PC-3 (cell line): Measurements from ENCODE around the gene MALAT1. TPM values are rescaled to one million over a fixed set of nuclear protein-coding genes. Genes with fewer than 3 reads are reported as not detected.

ENCODE experiments used
- ATAC-seq: fragments of 200-7000 bp; cut with Tn5 transposase; 2 replicates; pipeline ENCODE4 v1.9.1; 2020; ENCODE audit warnings: mild to moderate bottlenecking, moderate library complexity
- BruUV-seq: library from RNA; stranded (reverse); fragments of 400-500 nt; replicated peaks from 2 replicates; lab custom pipeline; 2021; lab: Mats Ljungman, UMichigan
- CTCF ChIA-PET: fragments of 300-600 bp; sonication (Branson Sonifier 250); formaldehyde crosslinking; loops from one replicate; lab custom pipeline; 2022; ENCODE audit warnings: antibody characterized with exemption; lab: Charles Lee
- POLR2A ChIA-PET: fragments of 300-600 bp; sonication (Branson Sonifier 250); formaldehyde crosslinking; loops from one replicate; lab custom pipeline; 2022; ENCODE audit warnings: antibody characterized with exemption; ENCODE audit not compliant: unreplicated experiment; lab: Charles Lee
- DNase-seq: peaks from one replicate; pipeline ENCODE4 v3.0.0-alpha.2; 2015
- H2AFZ ChIP-seq: fragments of 300-600 bp; sonication (generic); 2 replicates; pipeline ENCODE4 v1.6.0; 2016; ENCODE audit warnings: antibody characterized with exemption, low read length
- H3F3A ChIP-seq: fragments of 300-600 bp; sonication (generic); one replicate; pipeline ENCODE4 v1.6.0; 2017; ENCODE audit warnings: antibody characterized with exemption, low read length, control low read depth, mild to moderate bottlenecking; ENCODE audit not compliant: unreplicated experiment
- H3K27ac ChIP-seq: fragments of 300-600 bp; sonication (generic); 2 replicates; pipeline ENCODE4 v1.5.1; 2016; ENCODE audit warnings: mild to moderate bottlenecking, low read length
- H3K27me3 ChIP-seq: fragments of 300-600 bp; sonication (generic); 2 replicates; pipeline ENCODE4 v1.6.1; 2016; ENCODE audit warnings: low read length, mixed read lengths
- H3K36me3 ChIP-seq: fragments of 300-600 bp; sonication (generic); 2 replicates; pipeline ENCODE4 v1.6.1; 2016; ENCODE audit warnings: low read depth, mixed run types, low read length, mixed read lengths
- H3K4me1 ChIP-seq: fragments of 300-600 bp; sonication (generic); 2 replicates; pipeline ENCODE4 v1.5.1; 2016; ENCODE audit warnings: low read length; ENCODE audit not compliant: insufficient read depth
- H3K4me2 ChIP-seq: fragments of 300-600 bp; sonication (generic); 2 replicates; pipeline ENCODE4 v1.6.0; 2016; ENCODE audit warnings: low read length
- H3K4me3 ChIP-seq: fragments of 300-600 bp; sonication (generic); 2 replicates; pipeline ENCODE4 v1.5.1; 2016; ENCODE audit warnings: mild to moderate bottlenecking, low read length, mixed read lengths
- H3K79me2 ChIP-seq: fragments of 300-600 bp; sonication (generic); 2 replicates; pipeline ENCODE4 v1.6.1; 2017; ENCODE audit warnings: low read length, mixed read lengths
- H3K9ac ChIP-seq: fragments of 300-600 bp; sonication (generic); 2 replicates; pipeline ENCODE4 v1.6.0; 2016; ENCODE audit warnings: mild to moderate bottlenecking, low read length
- H3K9me2 ChIP-seq: fragments of 300-600 bp; sonication (generic); replicated peaks from 2 replicates; pipeline ENCODE4 v1.6.1; 2016; ENCODE audit warnings: mixed run types, low read length, mixed read lengths
- H3K9me3 ChIP-seq: fragments of 300-600 bp; sonication (generic); 2 replicates; pipeline ENCODE4 v1.6.1; 2016; ENCODE audit warnings: low read length, mixed read lengths
- H4K20me1 ChIP-seq: fragments of 300-600 bp; sonication (generic); 2 replicates; pipeline ENCODE4 v1.6.1; 2016; ENCODE audit warnings: low read length, mixed read lengths
- CTCF ChIP-seq: fragments of 300-600 bp; sonication (generic); conservative IDR thresholded peaks from 2 replicates; pipeline ENCODE4 v1.5.1; 2017; ENCODE audit warnings: antibody characterized with exemption, low read depth, mild to moderate bottlenecking, low read length
- EZH2 ChIP-seq: fragments of 300-600 bp; sonication (generic); IDR thresholded peaks from one replicate; pipeline ENCODE4 v1.6.1; 2017; ENCODE audit warnings: antibody characterized with exemption, mild to moderate bottlenecking, low read length; ENCODE audit not compliant: unreplicated experiment
- EZH2phosphoT487 ChIP-seq: fragments of 300-600 bp; sonication (generic); IDR thresholded peaks from 2 replicates; pipeline ENCODE4 v1.6.1; 2018; ENCODE audit warnings: mild to moderate bottlenecking, antibody characterized with exemption, low read length, borderline replicate concordance
- intact Hi-C: fragments of 100-400 bp; cut with micrococcal nuclease; formaldehyde crosslinking; loops from 2 replicates; pipeline ENCODE4 v1.9.0; 2023
- total RNA-seq: library from RNA; depleted of rRNA; stranded (reverse); fragments of >200 nt; gene quantifications from 2 replicates; pipeline ENCODE4 v1.2.3, GENCODE V29; 2014

MALAT1 gene
- total RNA-seq, 1 experiment from 2014 or later = 1,345 TPM

DNA sequence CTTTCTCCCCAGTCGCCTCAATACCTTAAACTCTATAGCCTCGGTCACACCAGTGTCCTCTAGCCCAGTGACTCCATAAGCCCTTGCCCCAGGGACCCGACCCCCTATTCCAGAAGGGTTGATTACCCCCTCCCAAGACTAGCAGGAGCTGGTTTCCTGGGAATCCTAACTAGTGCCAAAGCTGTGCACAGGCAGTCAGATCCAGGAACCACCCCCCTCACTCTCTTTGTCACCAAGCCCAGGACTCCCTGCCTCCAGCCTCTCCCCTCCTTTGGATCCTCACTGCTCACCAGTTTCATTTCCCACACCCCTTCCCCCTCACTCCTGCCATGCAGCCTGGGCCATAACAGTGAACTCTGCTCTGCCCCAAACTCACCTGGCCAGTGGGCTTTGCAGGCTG, 49.5 kb downstream of the MALAT1 start:
- H3K79me2 ChIP-seq = no peaks in the 10 kb centered on the region
- CTCF ChIA-PET = no interaction called here
- no TSS peak for BruUV-seq
- H3K36me3 ChIP-seq = peaks cover 11% of the 10 kb centered on the region; the same call in 1 of the 2 replicates
- no peaks in the 10 kb centered on the region for H3K9me2 ChIP-seq
- H3K9ac ChIP-seq = no peak overlapping the region
- no peak overlapping the region for H2AFZ ChIP-seq
- no peaks in the 10 kb centered on the region for H3K9me3 ChIP-seq
- no peak for DNase-seq
- intact Hi-C loops = loop anchor here (10.0 kb wide), 1 partner anchor 66 kb away; the partner anchor contains the start of genes MAP3K11 and PCNX3
- TF ChIP-seq EZH2 (no peak), EZH2phosphoT487 (no peak), CTCF (no peak)
- ATAC-seq = no peak
- POLR2A ChIA-PET = no interaction called here
- no peaks in the 10 kb centered on the region for H3F3A ChIP-seq
- no peak overlapping the region for H3K4me3 ChIP-seq
- H3K27ac ChIP-seq = no peak overlapping the region
- peaks cover 25% of the 10 kb centered on the region for H3K4me1 ChIP-seq
- no peaks in the 10 kb centered on the region for H3K27me3 ChIP-seq
- H4K20me1 ChIP-seq = no peaks in the 10 kb centered on the region
- no peak overlapping the region for H3K4me2 ChIP-seq

DNA sequence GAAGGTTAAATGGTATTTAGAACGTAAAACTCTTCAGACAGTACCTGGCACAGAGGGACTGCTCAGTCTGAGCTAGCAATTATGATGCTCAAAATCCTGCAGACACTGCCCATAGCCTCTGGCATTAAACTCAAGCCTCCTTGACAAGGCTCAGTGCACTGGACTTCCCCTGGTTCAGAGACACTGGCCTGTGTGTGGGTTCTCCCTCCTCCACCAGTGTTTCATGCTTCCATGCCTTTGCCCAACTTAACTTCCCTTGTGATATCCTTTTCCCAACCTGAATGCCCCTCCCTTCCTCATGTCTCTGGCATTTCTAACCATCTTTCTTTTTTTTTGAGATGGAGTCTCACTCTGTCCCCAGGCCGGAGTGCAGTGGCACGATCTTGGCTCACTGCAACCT, 50.3 kb downstream of the MALAT1 start:
- H3K9ac ChIP-seq = no peak overlapping the region
- ChIA-PET POLR2A (no interaction called here), CTCF (no interaction called here)
- H3K9me3 ChIP-seq = no peaks in the 10 kb centered on the region
- 0 out of 2 replicates have a peak, but pooled peaks cover under 1% of the 10 kb centered on the region for H3K79me2 ChIP-seq
- ATAC-seq (no peak), DNase-seq (no peak)
- H3F3A ChIP-seq = no peaks in the 10 kb centered on the region
- peaks cover 25% of the 10 kb centered on the region for H3K4me1 ChIP-seq
- intact Hi-C loops = loop anchor here (10.0 kb wide), 1 partner anchor 66 kb away; the partner anchor contains the start of genes MAP3K11 and PCNX3
- H3K27ac ChIP-seq = no peak overlapping the region
- TF ChIP-seq EZH2phosphoT487 (no peak), CTCF (no peak), EZH2 (no peak)
- no peak overlapping the region for H3K4me2 ChIP-seq
- no peaks in the 10 kb centered on the region for H4K20me1 ChIP-seq
- BruUV-seq = no TSS peak
- H3K36me3 ChIP-seq = peaks cover 11% of the 10 kb centered on the region; the same call in 1 of the 2 replicates
- no peaks in the 10 kb centered on the region for H3K9me2 ChIP-seq
- no peak overlapping the region for H2AFZ ChIP-seq
- no peak overlapping the region for H3K4me3 ChIP-seq
- H3K27me3 ChIP-seq = no peaks in the 10 kb centered on the region

GRCh38 chr11:65551572-65552387, 52.9 kb downstream of the MALAT1 start:
- intact Hi-C loops = no loop called here
- no peak for TF ChIP-seq EZH2
- TF ChIP-seq EZH2phosphoT487 = no peak
- TF ChIP-seq CTCF = peak; percentile 72
- peaks cover 37% of the 10 kb centered on the region for H3K4me1 ChIP-seq
- CTCF ChIA-PET = interaction anchor here (0.6 to 2.0 kb wide), 2 partner anchors 10 to 12 kb away, joined by 5 to 7 read pairs; no protein-coding TSS in a partner anchor
- ATAC-seq (no peak), DNase-seq (peak; percentile 71)
- H2AFZ ChIP-seq = no peak overlapping the region
- H3K36me3 ChIP-seq = peaks cover 11% of the 10 kb centered on the region; the same call in 1 of the 2 replicates
- no peaks in the 10 kb centered on the region for H4K20me1 ChIP-seq
- TSS peak; percentile 16 for BruUV-seq
- H3K9me2 ChIP-seq = no peaks in the 10 kb centered on the region
- H3K27ac ChIP-seq = peak overlapping the region; percentile 14; the same call in 1 of the 2 replicates
- POLR2A ChIA-PET = no interaction called here
- H3K4me2 ChIP-seq = peak overlapping the region; percentile 68
- peak overlapping the region; percentile 40; the same call in 1 of the 2 replicates for H3K4me3 ChIP-seq
- H3F3A ChIP-seq = no peaks in the 10 kb centered on the region
- no peaks in the 10 kb centered on the region for H3K27me3 ChIP-seq
- H3K9me3 ChIP-seq = no peaks in the 10 kb centered on the region
- H3K79me2 ChIP-seq = peaks cover 19% of the 10 kb centered on the region
- no peak overlapping the region for H3K9ac ChIP-seq
